DND-41 (cell line): ENCODE data around the gene TTLL3.
A peak's percentile ranks its signal among the peaks of the same experiment; 100 is the strongest.

ENCODE experiments used
- EZH2 ChIP-seq: IDR thresholded peaks from 3 replicates; pipeline ENCODE4 v1.6.1; 2012; ENCODE audit warnings: borderline replicate concordance, low read depth, mild to moderate bottlenecking, moderate library complexity, low read length, inconsistent platforms; ENCODE audit not compliant: severe bottlenecking
- TF ChIP-seq, protein P1 (sequence below): IDR thresholded peaks from 2 replicates; pipeline ENCODE4 v1.5.1; 2012; ENCODE audit warnings: borderline replicate concordance, low read length, moderate library complexity, mild to moderate bottlenecking; ENCODE audit not compliant: poor library complexity, severe bottlenecking; ENCODE audit errors: extremely low read depth

- TF ChIP-seq, protein P1, sequence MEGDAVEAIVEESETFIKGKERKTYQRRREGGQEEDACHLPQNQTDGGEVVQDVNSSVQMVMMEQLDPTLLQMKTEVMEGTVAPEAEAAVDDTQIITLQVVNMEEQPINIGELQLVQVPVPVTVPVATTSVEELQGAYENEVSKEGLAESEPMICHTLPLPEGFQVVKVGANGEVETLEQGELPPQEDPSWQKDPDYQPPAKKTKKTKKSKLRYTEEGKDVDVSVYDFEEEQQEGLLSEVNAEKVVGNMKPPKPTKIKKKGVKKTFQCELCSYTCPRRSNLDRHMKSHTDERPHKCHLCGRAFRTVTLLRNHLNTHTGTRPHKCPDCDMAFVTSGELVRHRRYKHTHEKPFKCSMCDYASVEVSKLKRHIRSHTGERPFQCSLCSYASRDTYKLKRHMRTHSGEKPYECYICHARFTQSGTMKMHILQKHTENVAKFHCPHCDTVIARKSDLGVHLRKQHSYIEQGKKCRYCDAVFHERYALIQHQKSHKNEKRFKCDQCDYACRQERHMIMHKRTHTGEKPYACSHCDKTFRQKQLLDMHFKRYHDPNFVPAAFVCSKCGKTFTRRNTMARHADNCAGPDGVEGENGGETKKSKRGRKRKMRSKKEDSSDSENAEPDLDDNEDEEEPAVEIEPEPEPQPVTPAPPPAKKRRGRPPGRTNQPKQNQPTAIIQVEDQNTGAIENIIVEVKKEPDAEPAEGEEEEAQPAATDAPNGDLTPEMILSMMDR = peak; percentile 40
- TF ChIP-seq EZH2 = no peak
Measured at GRCh38 chr3:9820946-9821345, 10.9 kb downstream of the TTLL3 start.
